ENCODE measurements around the gene CDS1.

CDS1 gene

GRCh38 chr4:84574069-84574720 lies 8.7 kb upstream of the CDS1 start:
- Histone ChIP-seq H3K36me3 (no peaks in the 10 kb centered on the region), H3K27ac (no peak overlapping the region), H3K4me1 (ENCODE audit: control insufficient read depth in 1 of 2, insufficient read depth in 1 of 2, low read depth in 1 of 2, low read length in 1 of 2) (no peaks in the 10 kb centered on the region), H3K27me3 (peaks cover 78% of the 10 kb centered on the region), H3K9me3 (no peaks in the 10 kb centered on the region), H3K4me3 (ENCODE audit: low read depth in 1 of 2, low read length in 1 of 2) (no peak overlapping the region)
- TF ChIP-seq CTCF (IDR thresholded peaks at IDR 0.05) = no peak

- no peak for TF ChIP-seq CTCF (IDR thresholded peaks at IDR 0.05)
Observed at GRCh38 chr4:84578540-84579402, 4.2 kb upstream of the CDS1 start.

GRCh38 chr4:84579403-84579776 lies 3.5 kb upstream of the CDS1 start:
- no peak overlapping the region for H3K27ac ChIP-seq
- no peak for TF ChIP-seq CTCF (IDR thresholded peaks at IDR 0.05)

More at GRCh38 chr4:84578540-84579402, 4.2 kb upstream of the CDS1 start:
- H3K27me3 ChIP-seq = peaks cover 96% of the 10 kb centered on the region
- H3K4me1 ChIP-seq (ENCODE audit: control insufficient read depth in 1 of 2, insufficient read depth in 1 of 2, low read depth in 1 of 2, low read length in 1 of 2) = peaks cover 8 to 18% of the 10 kb centered on the region in 2 experiments
- no peaks in the 10 kb centered on the region for H3K36me3 ChIP-seq
- H3K9me3 ChIP-seq = no peaks in the 10 kb centered on the region
- H3K27ac ChIP-seq = no peak overlapping the region
- H3K4me3 ChIP-seq (ENCODE audit: low read depth in 1 of 2, low read length in 1 of 2) = no peak overlapping the region

DNA sequence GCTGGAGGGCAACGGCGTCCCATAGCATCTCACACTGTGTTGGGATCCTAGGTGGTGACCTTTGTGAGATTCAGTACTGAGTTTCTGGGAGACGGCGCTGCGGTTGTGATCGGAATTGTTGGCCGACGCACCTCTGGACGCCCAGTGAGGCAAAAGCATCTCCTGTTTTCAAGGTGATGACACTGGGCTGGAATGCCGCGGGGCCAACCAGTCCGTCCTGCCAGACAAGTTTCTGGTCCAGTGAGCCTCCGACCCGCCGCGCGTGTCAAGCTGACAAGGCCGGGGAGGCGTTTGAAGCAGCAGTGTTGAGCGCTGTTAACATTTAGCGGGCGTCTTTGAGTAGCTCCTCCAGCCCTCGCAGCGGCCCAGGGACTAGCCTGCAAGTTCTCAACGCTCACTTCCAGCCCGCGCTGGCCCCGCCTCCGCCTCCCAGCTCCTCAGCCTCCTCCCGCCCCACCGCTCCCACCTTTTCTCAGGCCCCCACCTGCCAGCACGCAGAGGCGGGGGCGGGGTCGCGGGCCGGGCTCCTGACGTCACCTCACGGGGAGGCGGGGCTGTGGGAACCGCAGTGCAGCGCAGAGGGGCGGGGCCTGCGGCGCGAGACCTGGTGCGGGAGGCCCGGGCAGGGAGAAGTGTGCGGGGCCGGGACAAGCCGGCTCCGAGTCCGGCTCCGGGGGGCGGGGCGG lies 482 bp upstream of the CDS1 start:
- no peak for TF ChIP-seq CTCF (IDR thresholded peaks at IDR 0.05)
- H3K27ac ChIP-seq = no peak overlapping the region
- H3K4me1 ChIP-seq (ENCODE audit: control insufficient read depth in 1 of 2, insufficient read depth in 1 of 2, low read depth in 1 of 2, low read length in 1 of 2) = peaks cover 9 to 22% of the 10 kb centered on the region in 2 experiments
- H3K4me3 ChIP-seq (ENCODE audit: low read depth in 1 of 2, low read length in 1 of 2) = peak overlapping the region; percentile 55 to 66
- H3K36me3 ChIP-seq = no peaks in the 10 kb centered on the region
- H3K27me3 ChIP-seq = peaks cover 94% of the 10 kb centered on the region
- no peaks in the 10 kb centered on the region for H3K9me3 ChIP-seq

More at GRCh38 chr4:84579403-84579776, 3.5 kb upstream of the CDS1 start:
- Histone ChIP-seq H3K4me3 (ENCODE audit: low read depth in 1 of 2, low read length in 1 of 2) (no peak overlapping the region), H3K27me3 (peaks cover 96% of the 10 kb centered on the region), H3K4me1 (ENCODE audit: control insufficient read depth in 1 of 2, insufficient read depth in 1 of 2, low read depth in 1 of 2, low read length in 1 of 2) (peaks cover 9 to 22% of the 10 kb centered on the region in 2 experiments), H3K36me3 (no peaks in the 10 kb centered on the region), H3K9me3 (no peaks in the 10 kb centered on the region)

- Histone ChIP-seq H3K27me3 (peaks cover 87% of the 10 kb centered on the region), H3K9me3 (no peaks in the 10 kb centered on the region), H3K4me3 (ENCODE audit: low read depth in 1 of 2, low read length in 1 of 2) (peak overlapping the region; percentile 55 to 66), H3K4me1 (ENCODE audit: control insufficient read depth in 1 of 2, insufficient read depth in 1 of 2, low read depth in 1 of 2, low read length in 1 of 2) (peaks cover 9 to 22% of the 10 kb centered on the region in 2 experiments), H3K36me3 (no peaks in the 10 kb centered on the region), H3K27ac (no peak overlapping the region)
- no peak for TF ChIP-seq CTCF (IDR thresholded peaks at IDR 0.05)
Observed at GRCh38 chr4:84583876-84584380, 1.0 kb downstream of the CDS1 start.
